Keratinocyte (primary cell): Measurements from ENCODE around the gene PCDHA7. TPM values are rescaled to one million over a fixed set of nuclear protein-coding genes. Genes with fewer than 3 reads are reported as not detected.

ENCODE experiments used
- DNase-seq: peaks from one replicate; pipeline ENCODE4 v3.0.0-alpha.2; 2011; ENCODE audit warnings: low read depth, missing footprints, low spot score
- FAIRE-seq: peaks from 2 replicates; lab custom pipeline; 2011; peaks lifted over from hg19 to GRCh38; lab: Jason Lieb, UNC
- H2AFZ ChIP-seq: 2 replicates; pipeline ENCODE4 v1.6.0; 2012; ENCODE audit warnings: low read length, control low read depth, inconsistent platforms; ENCODE audit not compliant: control insufficient read depth
- H3K27ac ChIP-seq: 2 replicates; pipeline ENCODE4 v1.5.1; 2011; ENCODE audit warnings: low read length; ENCODE audit not compliant: control insufficient read depth, insufficient read depth
- H3K27me3 ChIP-seq: 3 replicates; pipeline ENCODE4 v1.6.0; 2011; ENCODE audit warnings: low read length; ENCODE audit not compliant: control insufficient read depth, insufficient read depth; ENCODE audit errors: extremely low read depth
- H3K36me3 ChIP-seq, 2 experiments: 2 replicates in 1 of 2; 3 replicates in 1 of 2; pipeline ENCODE4 v1.5.1; 2011; ENCODE audit warnings: low read length in 2 of 2, mild to moderate bottlenecking in 1 of 2; ENCODE audit not compliant: control insufficient read depth in 2 of 2, insufficient read depth in 2 of 2; ENCODE audit errors: extremely low read depth in 1 of 2
- H3K4me1 ChIP-seq: 3 replicates; pipeline ENCODE4 v1.5.1; 2011; ENCODE audit warnings: low read length; ENCODE audit not compliant: control insufficient read depth, insufficient read depth; ENCODE audit errors: extremely low read depth
- H3K4me2 ChIP-seq: 3 replicates; pipeline ENCODE4 v1.6.0; 2011; ENCODE audit warnings: low read depth, low read length; ENCODE audit not compliant: control insufficient read depth, insufficient read depth; ENCODE audit errors: extremely low read depth
- H3K4me3 ChIP-seq, 3 experiments: fragments of 200-600 bp in 1 of 3; sonication (generic) in 1 of 3; 2 replicates in 2 of 3; 3 replicates in 1 of 3; pipeline ENCODE4 v1.5.1; 2011 to 2016; ENCODE audit warnings: low read length in 3 of 3, mild to moderate bottlenecking in 3 of 3, control low read depth in 2 of 3, inconsistent platforms in 1 of 3, low read depth in 1 of 3, mixed read lengths in 1 of 3, mixed run types in 1 of 3, moderate library complexity in 1 of 3; ENCODE audit not compliant: control insufficient read depth in 2 of 3, insufficient read depth in 2 of 3; ENCODE audit errors: extremely low read depth in 1 of 3
- H3K79me2 ChIP-seq: 2 replicates; pipeline ENCODE4 v1.6.0; 2012; ENCODE audit warnings: low read length; ENCODE audit not compliant: control insufficient read depth, insufficient read depth
- H3K9ac ChIP-seq: 3 replicates; pipeline ENCODE4 v1.6.0; 2011; ENCODE audit warnings: low read length; ENCODE audit not compliant: control insufficient read depth, insufficient read depth; ENCODE audit errors: extremely low read depth
- H3K9me1 ChIP-seq: 3 replicates; pipeline ENCODE4 v1.6.0; 2011; ENCODE audit warnings: low read length; ENCODE audit not compliant: control insufficient read depth, insufficient read depth; ENCODE audit errors: extremely low read depth
- H3K9me3 ChIP-seq: 2 replicates; pipeline ENCODE4 v1.5.1; 2012; ENCODE audit warnings: low read depth, low read length; ENCODE audit not compliant: control insufficient read depth
- H4K20me1 ChIP-seq: 3 replicates; pipeline ENCODE4 v1.6.0; 2011; ENCODE audit warnings: low read length; ENCODE audit not compliant: control insufficient read depth, insufficient read depth; ENCODE audit errors: extremely low read depth
- CTCF ChIP-seq, 3 experiments: IDR thresholded peaks in 1 of 3; conservative IDR thresholded peaks in 1 of 3; optimal IDR thresholded peaks in 1 of 3; 2 replicates in 2 of 3; 3 replicates in 1 of 3; pipeline versions ENCODE3 to v1.5.1; 2011; ENCODE audit warnings: low read length in 3 of 3, mild to moderate bottlenecking in 3 of 3, moderate library complexity in 2 of 3, control low read depth in 1 of 3, inconsistent platforms in 1 of 3; ENCODE audit not compliant: insufficient read depth in 2 of 3; ENCODE audit errors: extremely low read depth in 1 of 3
- EZH2 ChIP-seq: IDR thresholded peaks from one replicate; pipeline ENCODE4 v1.6.1; 2012; ENCODE audit warnings: inconsistent platforms, mild to moderate bottlenecking, low read length, moderate library complexity
- dilution Hi-C: fragments of 300-500 bp; cut with MboI; formaldehyde crosslinking; loops from one replicate; pipeline ENCODE4 v1.7.0; 2020; ENCODE audit warnings: low sequenced_read_pairs; ENCODE audit not compliant: extremely low pct_ligation_motif_present
- polyA plus RNA-seq, 5 experiments: library from polyadenylated mRNA; depleted of rRNA in 3 of 5; stranded (reverse) in 3 of 5; stranded (forward) in 1 of 5; unstranded in 1 of 5; fragments of >200 nt; gene quantifications; 1 replicate in 1 of 5; 2 replicates in 3 of 5; 3 replicates in 1 of 5; pipeline versions ENCODE4 v1.2.1 to v1.2.3, GENCODE V29; 2011 to 2012; ENCODE audit warnings: missing spikeins in 2 of 5, low read depth in 1 of 5, low replicate concordance in 1 of 5

The PCDHA7 gene
- polyA plus RNA-seq, 1 donor (not counting 4 experiments of a cell fraction or from before 2014, with no cell fraction given), result 0.04 TPM

- Histone ChIP-seq H3K79me2 (no peaks in the 10 kb centered on the region), H3K4me2 (no peak overlapping the region), H3K36me3 (no peaks in the 10 kb centered on the region), H3K9me3 (peaks cover 12% of the 10 kb centered on the region), H4K20me1 (no peaks in the 10 kb centered on the region), H3K27ac (no peak overlapping the region), H2AFZ (no peak overlapping the region), H3K9me1 (no peaks in the 10 kb centered on the region), H3K4me3 (no peak overlapping the region), H3K4me1 (no peaks in the 10 kb centered on the region), H3K27me3 (no peaks in the 10 kb centered on the region), H3K9ac (no peak overlapping the region)
- FAIRE-seq (no peak), DNase-seq (no peak)
- dilution Hi-C loops, result no loop called here
- no peak for TF ChIP-seq EZH2
- TF ChIP-seq CTCF (optimal IDR thresholded peaks at IDR 0.05 in 1 of 3, IDR thresholded peaks at IDR 0.05 in 1 of 3, conservative IDR thresholded peaks at IDR 0.05 in 1 of 3; ENCODE audit: extremely low read depth in 1 of 3, insufficient read depth in 2 of 3, low read length in 3 of 3), result no peak
These were observed 23.3 kb downstream of the PCDHA7 start for GRCh38 chr5:140857177-140857986.

- no peak for TF ChIP-seq EZH2
- no peak for TF ChIP-seq CTCF (optimal IDR thresholded peaks at IDR 0.05 in 1 of 3, IDR thresholded peaks at IDR 0.05 in 1 of 3, conservative IDR thresholded peaks at IDR 0.05 in 1 of 3; ENCODE audit: extremely low read depth in 1 of 3, insufficient read depth in 2 of 3, low read length in 3 of 3)
- DNase-seq, result no peak
- dilution Hi-C loops, result no loop called here
- H3K79me2 ChIP-seq, result no peaks in the 10 kb centered on the region
- no peak overlapping the region for H3K9ac ChIP-seq
- no peaks in the 10 kb centered on the region for H4K20me1 ChIP-seq
- no peaks in the 10 kb centered on the region for H3K27me3 ChIP-seq
- FAIRE-seq, result no peak
- no peak overlapping the region for H3K4me2 ChIP-seq
- no peak overlapping the region for H2AFZ ChIP-seq
- H3K36me3 ChIP-seq, result no peaks in the 10 kb centered on the region
- H3K9me1 ChIP-seq, result no peaks in the 10 kb centered on the region
- H3K27ac ChIP-seq, result no peak overlapping the region
- H3K9me3 ChIP-seq, result peaks cover 17% of the 10 kb centered on the region
- no peaks in the 10 kb centered on the region for H3K4me1 ChIP-seq
- H3K4me3 ChIP-seq, result no peak overlapping the region
These were observed 23.8 kb downstream of the PCDHA7 start for GRCh38 chr5:140857987-140858240.
